CD4-positive, alpha-beta T cell treated with Interleukin-17A for 1 hour (primary cell): Measurements from ENCODE around the gene PDS5A.
"Not testable (repeated sequence)": the region's sequence is repeated elsewhere in the genome, so short reads cannot be mapped to it uniquely, and the experiment has no call there.

ENCODE experiments used
- DNase-seq: peaks from one replicate; pipeline ENCODE4 v3.0.0-alpha.2; 2020

The PDS5A gene

GRCh38 chr4:39977489-39978377 is at the start of gene PDS5A:
Gene PDS5A, minus strand, starts transcription at chr4:39977911. Its CDS starts 1,334 bp downstream, at chr4:39976577.
- DNase-seq: peak; percentile 89

GRCh38 chr4:40024049-40024448 is 46.3 kb upstream of the PDS5A start:
- not testable (repeated sequence) for DNase-seq

GRCh38 chr4:40021116-40021515 is 43.4 kb upstream of the PDS5A start:
- DNase-seq: not testable (repeated sequence)

- DNase-seq: no peak
Measured at GRCh38 chr4:40020221-40020620, 42.5 kb upstream of the PDS5A start.

- no peak for DNase-seq
Measured at GRCh38 chr4:40016007-40016406, 38.3 kb upstream of the PDS5A start.

- no peak for DNase-seq
Measured at GRCh38 chr4:40003986-40004385, 26.3 kb upstream of the PDS5A start.

- DNase-seq: no peak
Measured at GRCh38 chr4:40000711-40001110, 23.0 kb upstream of the PDS5A start.

GRCh38 chr4:39998659-39999345 is 21.1 kb upstream of the PDS5A start:
- DNase-seq: no peak

- DNase-seq: no peak
Measured at GRCh38 chr4:39996811-39997210, 19.1 kb upstream of the PDS5A start.

GRCh38 chr4:39994406-39994805 is 16.7 kb upstream of the PDS5A start:
- no peak for DNase-seq

GRCh38 chr4:39989381-39989780 is 11.7 kb upstream of the PDS5A start:
- not testable (repeated sequence) for DNase-seq

- DNase-seq: no peak
Measured at GRCh38 chr4:39987485-39987884, 9.8 kb upstream of the PDS5A start.

GRCh38 chr4:39978904-39979303 is 1.2 kb upstream of the PDS5A start:
- no peak for DNase-seq

GRCh38 chr4:39978378-39978775 is 666 bp upstream of the PDS5A start:
- DNase-seq: no peak

- DNase-seq: peak; percentile 53
Measured at GRCh38 chr4:39976945-39977488, 694 bp downstream of the PDS5A start.

GRCh38 chr4:39976141-39976944 is 1.4 kb downstream of the PDS5A start:
- DNase-seq: peak; percentile 84

GRCh38 chr4:39975488-39976089 is 2.1 kb downstream of the PDS5A start:
- DNase-seq: no peak

GRCh38 chr4:39973052-39973451 is 4.7 kb downstream of the PDS5A start:
- not testable (repeated sequence) for DNase-seq

GRCh38 chr4:39970671-39971640 is 6.8 kb downstream of the PDS5A start:
- no peak for DNase-seq

GRCh38 chr4:39963656-39964055 is 14.1 kb downstream of the PDS5A start:
- no peak for DNase-seq

- DNase-seq: no peak
Measured at GRCh38 chr4:39961311-39961877, 16.3 kb downstream of the PDS5A start.
